Right ventricle myocardium inferior (tissue), 1 donor: ENCODE data around the gene ILK. TPM values are rescaled to one million over a fixed set of nuclear protein-coding genes. Genes with fewer than 3 reads are reported as not detected.

Experiments
- ATAC-seq: fragments of 200-7000 bp; cut with Tn5 transposase; one replicate; pipeline ENCODE4 v1.9.1; 2020; ENCODE audit warnings: mild to moderate bottlenecking, moderate library complexity
- DNase-seq: peaks from one replicate; pipeline ENCODE4 v3.0.0; 2021; ENCODE audit errors: missing footprints
- intact Hi-C: fragments of 100-400 bp; cut with DNase I; formaldehyde crosslinking; loops from one replicate; pipeline ENCODE4 v1.11.0; 2022
- total RNA-seq: library from RNA; stranded (reverse); fragmentation: NEBNext Ultra II Directional; extraction: Animal tissue kit (Norgen Biotek cat#: 25700); gene quantifications from one replicate; pipeline ENCODE4 v1.2.1, GENCODE V29; 2021
- donor health status: DM: no; HTN: yes; CAD: no; lungs with severe emphysema.

Gene ILK
- total RNA-seq, 1 donor from 2014 or later: 233 TPM

GRCh38 chr11:6628526-6628925 lies 25.0 kb downstream of the ILK start:
- intact Hi-C loops: no loop called here
- ATAC-seq (no peak), DNase-seq (no peak)

- intact Hi-C loops: no loop called here
- DNase-seq (no peak), ATAC-seq (no peak)
These were observed 26.0 kb downstream of the ILK start for GRCh38 chr11:6629573-6629891.

- intact Hi-C loops: no loop called here
- no peak for ATAC-seq
- DNase-seq: no peak
These were observed 26.5 kb downstream of the ILK start for GRCh38 chr11:6629892-6630631.

GRCh38 chr11:6630632-6631291 lies 27.2 kb downstream of the ILK start:
- ATAC-seq (no peak), DNase-seq (no peak)
- intact Hi-C loops: no loop called here

- intact Hi-C loops: no loop called here
- ATAC-seq (no peak), DNase-seq (no peak)
These were observed 27.9 kb downstream of the ILK start for GRCh38 chr11:6631361-6631890.

GRCh38 chr11:6632116-6633073 lies 28.8 kb downstream of the ILK start:
- ATAC-seq (no peak), DNase-seq (no peak)
- intact Hi-C loops: no loop called here

- DNase-seq (peak; percentile 83), ATAC-seq (peak; percentile 23)
- intact Hi-C loops: no loop called here
These were observed 30.1 kb downstream of the ILK start for GRCh38 chr11:6633422-6634408.

- no peak for DNase-seq
- no peak for ATAC-seq
- intact Hi-C loops: no loop called here
These were observed 31.0 kb downstream of the ILK start for GRCh38 chr11:6634534-6634933.

- ATAC-seq (peak; percentile 82), DNase-seq (peak; percentile 88)
- intact Hi-C loops: loop anchor here (1.0 kb wide), 1 partner anchor 15 kb away; no protein-coding TSS in a partner anchor
These were observed 31.7 kb downstream of the ILK start for GRCh38 chr11:6635082-6635932.

GRCh38 chr11:6636480-6636879 lies 32.9 kb downstream of the ILK start:
- no peak for DNase-seq
- intact Hi-C loops: no loop called here
- ATAC-seq: no peak

GRCh38 chr11:6637871-6638270 lies 34.3 kb downstream of the ILK start:
- ATAC-seq: peak; percentile 67
- no peak for DNase-seq
- intact Hi-C loops: no loop called here

GRCh38 chr11:6638429-6638828 lies 34.9 kb downstream of the ILK start:
- intact Hi-C loops: no loop called here
- DNase-seq (no peak), ATAC-seq (no peak)

GRCh38 chr11:6640036-6640984 lies 36.7 kb downstream of the ILK start:
- ATAC-seq (no peak), DNase-seq (no peak)
- intact Hi-C loops: no loop called here

- ATAC-seq (no peak), DNase-seq (no peak)
- intact Hi-C loops: no loop called here
These were observed 37.6 kb downstream of the ILK start for GRCh38 chr11:6640985-6641701.

- intact Hi-C loops: no loop called here
- DNase-seq: no peak
- ATAC-seq: no peak
These were observed 39.4 kb downstream of the ILK start for GRCh38 chr11:6642957-6643356.

- peak; percentile 82 for ATAC-seq
- intact Hi-C loops: loop anchor here (5.0 kb wide), 1 partner anchor 36 kb away; the partner anchor contains the start of gene MRPL17
- DNase-seq: peak; percentile 89
These were observed 42.5 kb downstream of the ILK start for GRCh38 chr11:6646071-6646470.
